Stomach (tissue), 9 donors: ENCODE results near the gene SLC22A17. TPM values are rescaled to one million over a fixed set of nuclear protein-coding genes. Genes with fewer than 3 reads are reported as not detected.

Experiments
- DNase-seq, 2 donors: peaks; one replicate each; pipeline versions ENCODE4 v3.0.0 to v3.0.0-alpha.2; 2013 to 2019
- H3K27ac ChIP-seq, 5 donors: fragments of 200-600 bp in 4 of 5; sonication (generic) in 4 of 5; one replicate each; pipeline ENCODE4 v1.5.1; 2013 to 2019; ENCODE audit warnings: mild to moderate bottlenecking in 1 of 5, moderate library complexity in 1 of 5
- H3K27me3 ChIP-seq, 3 donors: fragments of 200-600 bp; sonication (generic); one replicate each; pipeline ENCODE4 v1.5.1; 2017 to 2019; ENCODE audit warnings: mixed run types in 1 of 3
- H3K36me3 ChIP-seq, 4 donors: fragments of 200-600 bp; sonication (generic); 1 replicate in 3 of 4; 2 replicates in 1 of 4; pipeline ENCODE4 v1.5.1; 2016 to 2019
- H3K4me1 ChIP-seq, 4 donors: fragments of 200-600 bp; sonication (generic); one replicate each; pipeline ENCODE4 v1.5.1; 2016 to 2019
- H3K4me3 ChIP-seq, 4 donors: fragments of 200-600 bp; sonication (generic) in 3 of 4; one replicate each; pipeline ENCODE4 v1.5.1; 2016 to 2019; ENCODE audit warnings: mild to moderate bottlenecking in 1 of 4
- H3K9me3 ChIP-seq, 4 donors: fragments of 200-600 bp; sonication (generic); one replicate each; pipeline ENCODE4 v1.5.1; 2016 to 2019
- EP300 ChIP-seq: sonication (generic); formaldehyde crosslinking; IDR thresholded peaks from one replicate; pipeline ENCODE4 v1.6.1; 2017; ENCODE audit warnings: antibody characterized with exemption
- POLR2A ChIP-seq, 4 donors: fragments of 450-650 bp; IDR thresholded peaks; one replicate each; pipeline ENCODE4 v1.6.1; 2016; ENCODE audit warnings: antibody characterized with exemption in 4 of 4, control low read depth in 2 of 4, mild to moderate bottlenecking in 1 of 4, moderate library complexity in 1 of 4
- POLR2AphosphoS5 ChIP-seq, 3 donors: sonication (generic); formaldehyde crosslinking; IDR thresholded peaks; one replicate each; pipeline ENCODE4 v1.6.1; 2016; ENCODE audit warnings: antibody characterized with exemption in 3 of 3
- WGBS, 5 donors: extraction: QIAGEN DNeasy Blood & Tissue Kit in 3 of 5; methylation state at CpG; one replicate each; pipeline versions ENCODE4 v1.1.5 to v1.1.7; 2013 to 2018; 5-methylcytosine and 5-hydroxymethylcytosine counted together
- intact Hi-C: fragments of 100-400 bp; cut with DNase I; formaldehyde crosslinking; loops from one replicate; pipeline ENCODE4 v1.15.1; 2023; ENCODE audit warnings: low total_unique reads
- polyA plus RNA-seq, 3 donors: library from polyadenylated mRNA; stranded (reverse); fragments of 200-250 nt; gene quantifications; one replicate each; pipeline ENCODE4 v1.2.3, GENCODE V29; 2013
- total RNA-seq, 5 donors: library from RNA; depleted of rRNA; stranded (reverse); fragments of >200 nt; gene quantifications; one replicate each; pipeline versions ENCODE4 v1.1.0 to v1.2.3, GENCODE V29; 2014 to 2016
- TF ChIP-seq, protein P1 (sequence below), 7 experiments: fragments of 450-650 bp in 4 of 7; fragments of 200-600 bp in 3 of 7; sonication (generic) in 3 of 7; IDR thresholded peaks; one replicate each; pipeline ENCODE4 v1.5.1; 2016 to 2019; ENCODE audit warnings: antibody characterized with exemption in 7 of 7, control low read depth in 2 of 7, mild to moderate bottlenecking in 1 of 7
- donor health status: healthy with polysubstance abuse.
- donor health status: Bipolar disorder and iron deficiency.
- donor health status: healthy.

Gene SLC22A17
- total and polyA plus RNA-seq, 8 donors: 7.0 to 33.3 (median 17.2) TPM

DNA sequence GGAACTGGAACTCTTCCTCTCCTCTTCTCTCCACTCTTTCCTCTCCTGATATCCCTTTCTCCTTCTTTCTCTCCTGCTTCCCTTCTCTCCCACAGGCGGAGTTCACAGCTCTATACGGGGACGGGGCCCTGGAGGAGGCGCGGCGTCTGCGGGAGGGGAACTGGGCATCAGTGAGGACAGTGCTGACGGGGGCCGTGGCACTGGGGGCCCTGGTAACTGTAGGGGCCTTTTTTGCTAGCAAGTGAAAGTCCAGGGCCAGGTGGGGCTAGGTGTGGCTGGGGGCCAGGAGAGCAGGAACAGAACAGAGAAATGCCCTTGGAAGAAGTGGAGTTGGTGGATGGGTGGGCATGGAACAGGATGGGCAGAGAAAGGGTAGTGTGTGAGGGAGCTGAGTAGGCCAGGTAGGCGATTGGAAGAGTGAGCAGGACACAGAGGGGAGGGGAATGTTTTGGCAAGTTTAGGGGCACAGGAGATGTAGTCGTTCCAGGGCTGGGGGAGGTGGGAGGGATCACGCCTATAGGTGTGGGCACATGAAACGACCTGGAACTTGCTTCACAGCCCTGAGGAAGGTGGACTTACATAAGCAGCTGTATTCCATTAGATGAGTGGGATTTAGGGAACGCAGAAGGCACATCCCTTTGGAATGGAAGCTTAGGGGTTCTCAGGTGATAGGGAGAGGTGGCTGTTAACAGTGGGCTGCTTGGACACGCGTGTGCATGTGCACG lies 43.8 kb downstream of the SLC22A17 start:
- 67 to 82% (median 74%) methylated on average over 16 to 17 of the region's 17 CpGs for WGBS, 5 donors
- intact Hi-C loops: no loop called here
- no peak for TF ChIP-seq EP300
- no peak for TF ChIP-seq POLR2A (IDR thresholded peaks at IDR 0.05)
- TF ChIP-seq, protein P1, sequence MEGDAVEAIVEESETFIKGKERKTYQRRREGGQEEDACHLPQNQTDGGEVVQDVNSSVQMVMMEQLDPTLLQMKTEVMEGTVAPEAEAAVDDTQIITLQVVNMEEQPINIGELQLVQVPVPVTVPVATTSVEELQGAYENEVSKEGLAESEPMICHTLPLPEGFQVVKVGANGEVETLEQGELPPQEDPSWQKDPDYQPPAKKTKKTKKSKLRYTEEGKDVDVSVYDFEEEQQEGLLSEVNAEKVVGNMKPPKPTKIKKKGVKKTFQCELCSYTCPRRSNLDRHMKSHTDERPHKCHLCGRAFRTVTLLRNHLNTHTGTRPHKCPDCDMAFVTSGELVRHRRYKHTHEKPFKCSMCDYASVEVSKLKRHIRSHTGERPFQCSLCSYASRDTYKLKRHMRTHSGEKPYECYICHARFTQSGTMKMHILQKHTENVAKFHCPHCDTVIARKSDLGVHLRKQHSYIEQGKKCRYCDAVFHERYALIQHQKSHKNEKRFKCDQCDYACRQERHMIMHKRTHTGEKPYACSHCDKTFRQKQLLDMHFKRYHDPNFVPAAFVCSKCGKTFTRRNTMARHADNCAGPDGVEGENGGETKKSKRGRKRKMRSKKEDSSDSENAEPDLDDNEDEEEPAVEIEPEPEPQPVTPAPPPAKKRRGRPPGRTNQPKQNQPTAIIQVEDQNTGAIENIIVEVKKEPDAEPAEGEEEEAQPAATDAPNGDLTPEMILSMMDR (IDR thresholded peaks at IDR 0.05): no peak
- no peak for TF ChIP-seq POLR2AphosphoS5 (IDR thresholded peaks at IDR 0.05)
- peak overlapping the region in 3 of 5 donors; percentile 27 to 94 (median 91) for H3K27ac ChIP-seq
- DNase-seq: no peak
- H3K4me3 ChIP-seq: peak overlapping the region in 3 of 4 donors; percentile 70 to 78 (median 72)
- H3K4me1 ChIP-seq: peaks cover 38 to 58% (median 52%) of the 10 kb centered on the region in 4 donors
- no peaks in the 10 kb centered on the region for H3K27me3 ChIP-seq
- H3K36me3 ChIP-seq: peaks cover 0 to 53% (median 46%) of the 10 kb centered on the region in 4 donors
- H3K9me3 ChIP-seq: no peaks in the 10 kb centered on the region

GRCh38 chr14:23307687-23308644 lies 44.7 kb downstream of the SLC22A17 start:
- Histone ChIP-seq H3K9me3 (no peaks in the 10 kb centered on the region), H3K36me3 (peaks cover 0 to 50% (median 45%) of the 10 kb centered on the region in 4 donors), H3K27ac (peak overlapping the region; percentile 43 to 94 (median 91)), H3K4me1 (peaks cover 40 to 64% (median 55%) of the 10 kb centered on the region in 4 donors), H3K27me3 (no peaks in the 10 kb centered on the region), H3K4me3 (peak overlapping the region; percentile 70 to 78 (median 72))
- no peak for DNase-seq
- intact Hi-C loops: no loop called here
- TF ChIP-seq, protein P1 (IDR thresholded peaks at IDR 0.05): no peak
- TF ChIP-seq POLR2AphosphoS5 (IDR thresholded peaks at IDR 0.05) (no peak), EP300 (no peak), POLR2A (IDR thresholded peaks at IDR 0.05) (no peak)
- WGBS, 5 donors: 74 to 87% (median 77%) methylated on average over 14 to 22 of the region's 22 CpGs

DNA sequence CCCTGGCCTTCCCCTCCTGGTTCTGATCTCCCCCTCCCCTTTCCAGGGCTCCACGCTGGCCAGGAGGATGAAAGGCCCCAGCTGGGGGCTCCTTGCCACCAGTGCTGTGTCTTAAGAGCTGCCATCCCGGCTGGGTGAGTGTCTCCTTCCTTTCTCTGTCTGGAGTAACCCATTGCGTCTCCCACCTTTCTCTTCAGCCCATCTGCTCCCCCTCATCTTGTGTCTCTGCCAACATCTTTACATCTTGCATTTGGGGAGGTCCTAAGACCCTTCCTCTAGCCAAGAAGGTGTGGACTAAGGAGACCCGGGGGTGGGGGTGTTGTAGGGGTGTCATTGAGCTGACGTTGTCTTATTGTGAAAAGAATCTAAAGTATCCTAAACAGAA lies 45.5 kb downstream of the SLC22A17 start:
- H3K4me1 ChIP-seq: peaks cover 43 to 69% (median 62%) of the 10 kb centered on the region in 4 donors
- TF ChIP-seq POLR2A (IDR thresholded peaks at IDR 0.05) (no peak), POLR2AphosphoS5 (IDR thresholded peaks at IDR 0.05) (no peak), EP300 (no peak)
- TF ChIP-seq, protein P1 (IDR thresholded peaks at IDR 0.05): no peak

More for the DNA sequence above, 45.5 kb downstream of the SLC22A17 start:
- no peak for DNase-seq
- no peaks in the 10 kb centered on the region for H3K27me3 ChIP-seq
- intact Hi-C loops: no loop called here
- H3K9me3 ChIP-seq: no peaks in the 10 kb centered on the region
- H3K4me3 ChIP-seq: peak overlapping the region; percentile 70 to 78 (median 72)
- 5 to 16% (median 8%) methylated on average over 5 of the region's 5 CpGs for WGBS, 5 donors
- peak overlapping the region; percentile 91 to 94 (median 92) for H3K27ac ChIP-seq
- peaks cover 0 to 45% (median 39%) of the 10 kb centered on the region in 4 donors for H3K36me3 ChIP-seq
